H1 (cell line): ENCODE results near the gene TPD52L1. TPM values are rescaled to one million over a fixed set of nuclear protein-coding genes. Genes with fewer than 3 reads are reported as not detected.

Experiments used
- CTBP2 ChIP-seq: IDR thresholded peaks from 2 replicates; pipeline ENCODE4 v1.7.0; 2011; ENCODE audit warnings: borderline replicate concordance, mild to moderate bottlenecking, moderate library complexity, mixed read lengths, low read length; ENCODE audit not compliant: insufficient read depth, insufficient read length
- EZH2 ChIP-seq: fragments of 200-600 bp; sonication (generic); IDR thresholded peaks from 2 replicates; pipeline ENCODE4 v1.7.1; 2012; ENCODE audit warnings: low read depth, mild to moderate bottlenecking, moderate library complexity, low read length, inconsistent platforms; ENCODE audit not compliant: severe bottlenecking
- KDM1A ChIP-seq: fragments of 200-600, 300-600 bp; sonication (generic); IDR thresholded peaks from 2 replicates; pipeline ENCODE4 v1.7.1; 2016; ENCODE audit warnings: mild to moderate bottlenecking, low read length, borderline replicate concordance
- NANOG ChIP-seq: IDR thresholded peaks from 2 replicates; pipeline ENCODE4 v1.6.1; 2011; ENCODE audit warnings: low read length, low read depth, mild to moderate bottlenecking, inconsistent platforms; ENCODE audit not compliant: insufficient read depth, poor library complexity, severe bottlenecking
- POLR2A ChIP-seq, 2 experiments: IDR thresholded peaks; 1 replicate in 1 of 2; 2 replicates in 1 of 2; pipeline ENCODE4 v1.6.1; 2011; ENCODE audit warnings: low read depth in 2 of 2, low read length in 2 of 2, mild to moderate bottlenecking in 2 of 2; ENCODE audit errors: control extremely low read depth in 1 of 2
- RAD21 ChIP-seq, 2 experiments: IDR thresholded peaks in 1 of 2; conservative IDR thresholded peaks in 1 of 2; 2 replicates each; pipeline ENCODE4 v1.6.1; 2011; ENCODE audit warnings: low read depth in 2 of 2, low read length in 2 of 2, improper control_type of control experiment in 1 of 2, inconsistent platforms in 1 of 2, mild to moderate bottlenecking in 1 of 2, moderate library complexity in 1 of 2
- SIX5 ChIP-seq: IDR thresholded peaks from 2 replicates; pipeline ENCODE4 v1.6.1; 2011; ENCODE audit warnings: mild to moderate bottlenecking, low read depth, low read length
- TAF1 ChIP-seq: IDR thresholded peaks from 2 replicates; pipeline ENCODE4 v1.6.1; 2011; ENCODE audit warnings: mild to moderate bottlenecking, low read depth, low read length
- polyA plus RNA-seq, 7 experiments: library from polyadenylated mRNA; depleted of rRNA in 3 of 7; stranded (reverse) in 5 of 7; unstranded in 2 of 7; fragments of >200 nt in 5 of 7; fragments of 200-250 nt in 2 of 7; gene quantifications; 1 replicate in 5 of 7; 2 replicates in 1 of 7; 4 replicates in 1 of 7; pipeline versions ENCODE4 v1.2.1 to v1.2.3, GENCODE V29; 2011 to 2013; ENCODE audit warnings: missing spikeins in 2 of 7, mixed read lengths in 2 of 7
- total RNA-seq: library from RNA; stranded (reverse); fragmentation: NEBNext Ultra II Directional; extraction: Animal tissue kit (Norgen Biotek cat#: 25700); gene quantifications from 2 replicates; pipeline ENCODE4 v1.2.1, GENCODE V29; 2021
- TF ChIP-seq, protein P1 (sequence below): fragments of 300-600 bp; sonication (generic); IDR thresholded peaks from 2 replicates; pipeline ENCODE4 v1.7.1; 2012; ENCODE audit warnings: low read length, moderate library complexity, mild to moderate bottlenecking, inconsistent platforms; ENCODE audit not compliant: insufficient replicate concordance

TPD52L1 gene
- total and polyA plus RNA-seq, 2 of the 8 experiments (the other 6 are each of a cell fraction or from before 2014, with no cell fraction given): 7.4 to 14.2 TPM

- TF ChIP-seq, protein P1, sequence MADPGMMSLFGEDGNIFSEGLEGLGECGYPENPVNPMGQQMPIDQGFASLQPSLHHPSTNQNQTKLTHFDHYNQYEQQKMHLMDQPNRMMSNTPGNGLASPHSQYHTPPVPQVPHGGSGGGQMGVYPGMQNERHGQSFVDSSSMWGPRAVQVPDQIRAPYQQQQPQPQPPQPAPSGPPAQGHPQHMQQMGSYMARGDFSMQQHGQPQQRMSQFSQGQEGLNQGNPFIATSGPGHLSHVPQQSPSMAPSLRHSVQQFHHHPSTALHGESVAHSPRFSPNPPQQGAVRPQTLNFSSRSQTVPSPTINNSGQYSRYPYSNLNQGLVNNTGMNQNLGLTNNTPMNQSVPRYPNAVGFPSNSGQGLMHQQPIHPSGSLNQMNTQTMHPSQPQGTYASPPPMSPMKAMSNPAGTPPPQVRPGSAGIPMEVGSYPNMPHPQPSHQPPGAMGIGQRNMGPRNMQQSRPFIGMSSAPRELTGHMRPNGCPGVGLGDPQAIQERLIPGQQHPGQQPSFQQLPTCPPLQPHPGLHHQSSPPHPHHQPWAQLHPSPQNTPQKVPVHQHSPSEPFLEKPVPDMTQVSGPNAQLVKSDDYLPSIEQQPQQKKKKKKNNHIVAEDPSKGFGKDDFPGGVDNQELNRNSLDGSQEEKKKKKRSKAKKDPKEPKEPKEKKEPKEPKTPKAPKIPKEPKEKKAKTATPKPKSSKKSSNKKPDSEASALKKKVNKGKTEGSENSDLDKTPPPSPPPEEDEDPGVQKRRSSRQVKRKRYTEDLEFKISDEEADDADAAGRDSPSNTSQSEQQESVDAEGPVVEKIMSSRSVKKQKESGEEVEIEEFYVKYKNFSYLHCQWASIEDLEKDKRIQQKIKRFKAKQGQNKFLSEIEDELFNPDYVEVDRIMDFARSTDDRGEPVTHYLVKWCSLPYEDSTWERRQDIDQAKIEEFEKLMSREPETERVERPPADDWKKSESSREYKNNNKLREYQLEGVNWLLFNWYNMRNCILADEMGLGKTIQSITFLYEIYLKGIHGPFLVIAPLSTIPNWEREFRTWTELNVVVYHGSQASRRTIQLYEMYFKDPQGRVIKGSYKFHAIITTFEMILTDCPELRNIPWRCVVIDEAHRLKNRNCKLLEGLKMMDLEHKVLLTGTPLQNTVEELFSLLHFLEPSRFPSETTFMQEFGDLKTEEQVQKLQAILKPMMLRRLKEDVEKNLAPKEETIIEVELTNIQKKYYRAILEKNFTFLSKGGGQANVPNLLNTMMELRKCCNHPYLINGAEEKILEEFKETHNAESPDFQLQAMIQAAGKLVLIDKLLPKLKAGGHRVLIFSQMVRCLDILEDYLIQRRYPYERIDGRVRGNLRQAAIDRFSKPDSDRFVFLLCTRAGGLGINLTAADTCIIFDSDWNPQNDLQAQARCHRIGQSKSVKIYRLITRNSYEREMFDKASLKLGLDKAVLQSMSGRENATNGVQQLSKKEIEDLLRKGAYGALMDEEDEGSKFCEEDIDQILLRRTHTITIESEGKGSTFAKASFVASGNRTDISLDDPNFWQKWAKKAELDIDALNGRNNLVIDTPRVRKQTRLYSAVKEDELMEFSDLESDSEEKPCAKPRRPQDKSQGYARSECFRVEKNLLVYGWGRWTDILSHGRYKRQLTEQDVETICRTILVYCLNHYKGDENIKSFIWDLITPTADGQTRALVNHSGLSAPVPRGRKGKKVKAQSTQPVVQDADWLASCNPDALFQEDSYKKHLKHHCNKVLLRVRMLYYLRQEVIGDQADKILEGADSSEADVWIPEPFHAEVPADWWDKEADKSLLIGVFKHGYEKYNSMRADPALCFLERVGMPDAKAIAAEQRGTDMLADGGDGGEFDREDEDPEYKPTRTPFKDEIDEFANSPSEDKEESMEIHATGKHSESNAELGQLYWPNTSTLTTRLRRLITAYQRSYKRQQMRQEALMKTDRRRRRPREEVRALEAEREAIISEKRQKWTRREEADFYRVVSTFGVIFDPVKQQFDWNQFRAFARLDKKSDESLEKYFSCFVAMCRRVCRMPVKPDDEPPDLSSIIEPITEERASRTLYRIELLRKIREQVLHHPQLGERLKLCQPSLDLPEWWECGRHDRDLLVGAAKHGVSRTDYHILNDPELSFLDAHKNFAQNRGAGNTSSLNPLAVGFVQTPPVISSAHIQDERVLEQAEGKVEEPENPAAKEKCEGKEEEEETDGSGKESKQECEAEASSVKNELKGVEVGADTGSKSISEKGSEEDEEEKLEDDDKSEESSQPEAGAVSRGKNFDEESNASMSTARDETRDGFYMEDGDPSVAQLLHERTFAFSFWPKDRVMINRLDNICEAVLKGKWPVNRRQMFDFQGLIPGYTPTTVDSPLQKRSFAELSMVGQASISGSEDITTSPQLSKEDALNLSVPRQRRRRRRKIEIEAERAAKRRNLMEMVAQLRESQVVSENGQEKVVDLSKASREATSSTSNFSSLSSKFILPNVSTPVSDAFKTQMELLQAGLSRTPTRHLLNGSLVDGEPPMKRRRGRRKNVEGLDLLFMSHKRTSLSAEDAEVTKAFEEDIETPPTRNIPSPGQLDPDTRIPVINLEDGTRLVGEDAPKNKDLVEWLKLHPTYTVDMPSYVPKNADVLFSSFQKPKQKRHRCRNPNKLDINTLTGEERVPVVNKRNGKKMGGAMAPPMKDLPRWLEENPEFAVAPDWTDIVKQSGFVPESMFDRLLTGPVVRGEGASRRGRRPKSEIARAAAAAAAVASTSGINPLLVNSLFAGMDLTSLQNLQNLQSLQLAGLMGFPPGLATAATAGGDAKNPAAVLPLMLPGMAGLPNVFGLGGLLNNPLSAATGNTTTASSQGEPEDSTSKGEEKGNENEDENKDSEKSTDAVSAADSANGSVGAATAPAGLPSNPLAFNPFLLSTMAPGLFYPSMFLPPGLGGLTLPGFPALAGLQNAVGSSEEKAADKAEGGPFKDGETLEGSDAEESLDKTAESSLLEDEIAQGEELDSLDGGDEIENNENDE: no peak
- TF ChIP-seq NANOG (no peak), RAD21 (IDR thresholded peaks at IDR 0.05 in 1 of 2, conservative IDR thresholded peaks at IDR 0.05 in 1 of 2; ENCODE audit: low read depth in 2 of 2, low read length in 2 of 2) (no peak), EZH2 (no peak), POLR2A (IDR thresholded peaks at IDR 0.05; ENCODE audit: control extremely low read depth in 1 of 2, low read depth in 2 of 2, low read length in 2 of 2) (no peak), SIX5 (no peak), CTBP2 (no peak), TAF1 (no peak), KDM1A (no peak)
Measured at GRCh38 chr6:125231574-125232343, 78.2 kb downstream of the TPD52L1 start (continued).
